HepG2 (cell line): ENCODE measurements around the gene ZDHHC8.

ENCODE experiments used
- CSRNP2 ChIP-seq: sonication (generic); formaldehyde crosslinking; conservative IDR thresholded peaks from 2 replicates; pipeline ENCODE4 v1.8.0; 2022; ENCODE audit warnings: low read depth, missing genetic modification reagents
- CTCF ChIP-seq: sonication (generic); formaldehyde crosslinking; IDR thresholded peaks from 2 replicates; pipeline ENCODE4 v1.5.0; 2020; ENCODE audit warnings: mild to moderate bottlenecking, missing genetic modification reagents, moderate library complexity
- KAT8 ChIP-seq: IDR thresholded peaks from 2 replicates; pipeline ENCODE4 v1.6.1; 2016; ENCODE audit warnings: missing genetic modification reagents, missing compliant biosample characterization
- MXD4 ChIP-seq: IDR thresholded peaks from 2 replicates; pipeline ENCODE4 v1.6.1; 2016; ENCODE audit warnings: mild to moderate bottlenecking, missing biosample characterization, missing genetic modification reagents
- RFX5 ChIP-seq: IDR thresholded peaks from 2 replicates; pipeline ENCODE4 v1.6.1; 2011; ENCODE audit warnings: low read depth, low read length, improper control_type of control experiment

GRCh38 chr22:20146777-20147176 is 15.2 kb downstream of the ZDHHC8 start:
- TF ChIP-seq CTCF (CRISPR knock-in tag) (no peak), RFX5 (no peak), CSRNP2 (CRISPR knock-in tag) (no peak), KAT8 (CRISPR knock-in tag) (no peak), MXD4 (CRISPR knock-in tag) (no peak)
